Liver (tissue), 9 donors: Measurements from ENCODE around the gene KCNJ11. TPM values are rescaled to one million over a fixed set of nuclear protein-coding genes. Genes with fewer than 3 reads are reported as not detected.

Experiments
- DNase-seq: peaks from one replicate; pipeline ENCODE4 v3.0.0-alpha.2; 2017; ENCODE audit warnings: low spot score
- H3K27ac ChIP-seq, 2 donors: one replicate each; pipeline ENCODE4 v1.7.0; 2013; ENCODE audit warnings: inconsistent platforms in 2 of 2, low read length in 2 of 2, control low read depth in 1 of 2, low read depth in 1 of 2, mild to moderate bottlenecking in 1 of 2
- H3K27me3 ChIP-seq, 4 donors: one replicate each; pipeline versions ENCODE4 v1.6.1 to v1.7.0; 2013; ENCODE audit warnings: low read length in 3 of 4, inconsistent platforms in 1 of 4, mild to moderate bottlenecking in 1 of 4, moderate library complexity in 1 of 4; ENCODE audit not compliant: control insufficient read depth in 4 of 4, insufficient read depth in 4 of 4
- H3K36me3 ChIP-seq, 4 donors: one replicate each; pipeline versions ENCODE4 v1.6.1 to v1.7.0; 2013; ENCODE audit warnings: low read length in 3 of 4, mild to moderate bottlenecking in 3 of 4, low read depth in 1 of 4, moderate library complexity in 1 of 4; ENCODE audit not compliant: control insufficient read depth in 4 of 4, insufficient read depth in 3 of 4
- H3K4me1 ChIP-seq, 4 donors: one replicate each; pipeline versions ENCODE4 v1.6.1 to v1.7.0; 2013; ENCODE audit warnings: low read length in 3 of 4, mild to moderate bottlenecking in 3 of 4, moderate library complexity in 1 of 4; ENCODE audit not compliant: control insufficient read depth in 4 of 4, insufficient read depth in 4 of 4
- H3K4me3 ChIP-seq, 3 donors: one replicate each; pipeline versions ENCODE4 v1.6.1 to v1.7.0; 2013; ENCODE audit warnings: low read length in 3 of 3, control low read depth in 1 of 3, low read depth in 1 of 3, mild to moderate bottlenecking in 1 of 3
- H3K9ac ChIP-seq, 2 donors: one replicate each; pipeline ENCODE4 v1.7.0; 2013; ENCODE audit warnings: low read length in 2 of 2, mild to moderate bottlenecking in 2 of 2, moderate library complexity in 2 of 2, control low read depth in 1 of 2, low read depth in 1 of 2
- H3K9me3 ChIP-seq, 4 donors: one replicate each; pipeline versions ENCODE4 v1.6.1 to v1.7.0; 2013; ENCODE audit warnings: low read length in 3 of 4; ENCODE audit not compliant: control insufficient read depth in 4 of 4
- EGR1 ChIP-seq, 2 donors: IDR thresholded peaks; 2 replicates each; pipeline ENCODE4 v1.6.1; 2016 to 2018; ENCODE audit warnings: antibody characterized with exemption in 2 of 2, low read depth in 2 of 2
- FOXA1 ChIP-seq: IDR thresholded peaks from 2 replicates; pipeline ENCODE4 v1.6.1; 2016; ENCODE audit warnings: antibody characterized with exemption
- FOXA2 ChIP-seq: IDR thresholded peaks from 2 replicates; pipeline ENCODE4 v1.6.1; 2016; ENCODE audit warnings: antibody characterized with exemption
- GABPA ChIP-seq, 2 donors: IDR thresholded peaks in 1 of 2; conservative IDR thresholded peaks in 1 of 2; 2 replicates each; pipeline ENCODE4 v1.6.1; 2016; ENCODE audit warnings: antibody characterized with exemption in 2 of 2, mild to moderate bottlenecking in 1 of 2, moderate library complexity in 1 of 2
- HNF4A ChIP-seq, 2 donors: conservative IDR thresholded peaks; 2 replicates each; pipeline ENCODE4 v1.6.1; 2016; ENCODE audit warnings: antibody characterized with exemption in 2 of 2, mild to moderate bottlenecking in 2 of 2
- HNF4G ChIP-seq: IDR thresholded peaks from 2 replicates; pipeline ENCODE4 v1.6.1; 2016; ENCODE audit warnings: antibody characterized with exemption
- JUND ChIP-seq, 2 donors: IDR thresholded peaks; 2 replicates each; pipeline ENCODE4 v1.6.1; 2016; ENCODE audit warnings: antibody characterized with exemption in 2 of 2
- MAX ChIP-seq: IDR thresholded peaks from 2 replicates; pipeline ENCODE4 v1.6.1; 2016; ENCODE audit warnings: antibody characterized with exemption
- NR2F2 ChIP-seq: IDR thresholded peaks from 2 replicates; pipeline ENCODE4 v1.6.1; 2016; ENCODE audit warnings: antibody characterized with exemption
- RAD21 ChIP-seq, 2 donors: IDR thresholded peaks; 2 replicates each; pipeline ENCODE4 v1.6.1; 2016; ENCODE audit warnings: antibody characterized with exemption in 2 of 2, mild to moderate bottlenecking in 2 of 2
- REST ChIP-seq: IDR thresholded peaks from 2 replicates; pipeline ENCODE4 v1.6.1; 2016; ENCODE audit warnings: antibody characterized with exemption, mild to moderate bottlenecking
- RXRA ChIP-seq, 2 donors: IDR thresholded peaks; 2 replicates each; pipeline ENCODE4 v1.6.1; 2017 to 2018; ENCODE audit warnings: antibody characterized with exemption in 2 of 2, mild to moderate bottlenecking in 1 of 2
- SP1 ChIP-seq: IDR thresholded peaks from 2 replicates; pipeline ENCODE4 v1.6.1; 2018; ENCODE audit warnings: antibody characterized with exemption, mild to moderate bottlenecking
- TAF1 ChIP-seq: conservative IDR thresholded peaks from 2 replicates; pipeline ENCODE4 v1.6.1; 2016; ENCODE audit warnings: antibody characterized with exemption, mild to moderate bottlenecking
- YY1 ChIP-seq: IDR thresholded peaks from 2 replicates; pipeline ENCODE4 v1.6.1; 2016; ENCODE audit warnings: antibody characterized with exemption, mild to moderate bottlenecking
- ZBTB33 ChIP-seq: IDR thresholded peaks from 2 replicates; pipeline ENCODE4 v1.6.1; 2016; ENCODE audit warnings: antibody characterized with exemption
- WGBS: extraction: QIAGEN DNeasy Blood & Tissue Kit; methylation state at CpG from one replicate; pipeline ENCODE4 v1.1.7; 2013; 5-methylcytosine and 5-hydroxymethylcytosine counted together
- polyA plus RNA-seq, 2 donors: library from polyadenylated mRNA; stranded (reverse) in 1 of 2; unstranded in 1 of 2; fragments of 200-250 nt in 1 of 2; fragments of >200 nt in 1 of 2; fragmentation: Nextera tagmentation in 1 of 2; extraction: Ambion mirVana in 1 of 2; gene quantifications; one replicate each; pipeline versions ENCODE4 v1.2.1 to v1.2.3, GENCODE V29; 2013 to 2015
- total RNA-seq, 2 donors: library from RNA; depleted of rRNA; stranded (reverse); fragments of >200 nt; gene quantifications; one replicate each; pipeline ENCODE4 v1.2.3, GENCODE V29; 2014
- donor health status: healthy.
- donor health status: healthy.
- donor health status: healthy.
- donor health status: healthy.
- donor health status: healthy.

The KCNJ11 gene
- total and polyA plus RNA-seq, 4 donors = 0.28 to 1.1 (median 0.75) TPM; not detected in 1

- no peak for DNase-seq
- H3K9ac ChIP-seq = peak overlapping the region in 1 of 2 donors; percentile 62
These were observed 34.4 kb downstream of the KCNJ11 start for GRCh38 chr11:17353821-17354600.

GRCh38 chr11:17352950-17353820 is 35.3 kb downstream of the KCNJ11 start:
- no peaks in the 10 kb centered on the region for H3K27me3 ChIP-seq
- 2% methylated on average over 69 of the region's 69 CpGs for WGBS
- TF ChIP-seq JUND (IDR thresholded peaks at IDR 0.05) (no peak), MAX (peak; percentile 39)
- peak overlapping the region; percentile 65 to 71 (median 70) for H3K4me3 ChIP-seq
- H3K9ac ChIP-seq = peak overlapping the region in 1 of 2 donors; percentile 55
- DNase-seq = peak; percentile 58
- H3K27ac ChIP-seq = peak overlapping the region; percentile 42 to 63
- peaks cover 6 to 27% (median 21%) of the 10 kb centered on the region in 4 donors for H3K4me1 ChIP-seq
- H3K9me3 ChIP-seq = no peaks in the 10 kb centered on the region
- H3K36me3 ChIP-seq = no peaks in the 10 kb centered on the region

More at GRCh38 chr11:17353821-17354600, 34.4 kb downstream of the KCNJ11 start:
- peaks cover 6 to 27% (median 21%) of the 10 kb centered on the region in 4 donors for H3K4me1 ChIP-seq
- WGBS = 8% methylated on average over 15 of the region's 15 CpGs
- TF ChIP-seq TAF1 (no peak), EGR1 (IDR thresholded peaks at IDR 0.05; ENCODE audit: low read depth in 2 of 2) (no peak), SP1 (peak; percentile 16), HNF4A (conservative IDR thresholded peaks at IDR 0.05) (peak; percentile 17 to 36), RAD21 (IDR thresholded peaks at IDR 0.05) (no peak), GABPA (IDR thresholded peaks at IDR 0.05 in 1 of 2, conservative IDR thresholded peaks at IDR 0.05 in 1 of 2) (peak in 1 of 2 donors; percentile 23)
- peak overlapping the region in 1 of 2 donors; percentile 42 for H3K27ac ChIP-seq
- H3K27me3 ChIP-seq = no peaks in the 10 kb centered on the region
- peak overlapping the region; percentile 4 to 71 (median 70) for H3K4me3 ChIP-seq
- H3K9me3 ChIP-seq = no peaks in the 10 kb centered on the region
- no peaks in the 10 kb centered on the region for H3K36me3 ChIP-seq

- H3K9me3 ChIP-seq = no peaks in the 10 kb centered on the region
- peaks cover 6 to 27% (median 21%) of the 10 kb centered on the region in 4 donors for H3K4me1 ChIP-seq
- H3K27ac ChIP-seq = no peak within 1 kb of the TSS
- peak within 1 kb of the TSS in 1 of 2 donors; percentile 30 for H3K9ac ChIP-seq
- 2% methylated on average over 61 of the region's 61 CpGs for WGBS
- DNase-seq = peak; percentile 39
- H3K27me3 ChIP-seq = no peaks in the 10 kb centered on the region
- peak within 1 kb of the TSS; percentile 5 to 71 (median 70) for H3K4me3 ChIP-seq
- no peaks in the 10 kb centered on the region for H3K36me3 ChIP-seq
- TF ChIP-seq GABPA (IDR thresholded peaks at IDR 0.05 in 1 of 2, conservative IDR thresholded peaks at IDR 0.05 in 1 of 2) (no peak), RAD21 (IDR thresholded peaks at IDR 0.05) (no peak), EGR1 (IDR thresholded peaks at IDR 0.05; ENCODE audit: low read depth in 2 of 2) (no peak), RXRA (IDR thresholded peaks at IDR 0.05) (peak in 1 of 2 donors; percentile 9), HNF4A (conservative IDR thresholded peaks at IDR 0.05) (peak; percentile 39 to 57), TAF1 (no peak), ZBTB33 (no peak), NR2F2 (no peak), MAX (peak; percentile 34), FOXA1 (no peak), FOXA2 (no peak), REST (no peak), YY1 (no peak), JUND (IDR thresholded peaks at IDR 0.05) (no peak), HNF4G (no peak)
These were observed 36.8 kb downstream of the KCNJ11 start, which contains the start of gene NCR3LG1 for GRCh38 chr11:17351510-17352176. Gene NCR3LG1 (plus strand): TSS chr11:17351800. CDS start chr11:17351970, 170 bp downstream.
